ENCODE measurements around the gene OSTN. TPM values are rescaled to one million over a fixed set of nuclear protein-coding genes. Genes with fewer than 3 reads are reported as not detected.

Gene OSTN
- total and polyA plus RNA-seq, 2 donors (not counting 1 experiment from before 2014, with no cell fraction given), result not detected

- POLR2A ChIA-PET, result no interaction called here
- Histone ChIP-seq H3K27me3 (replicated peaks in 1 of 4; ENCODE audit: control extremely low read depth in 1 of 4, control insufficient read depth in 3 of 4, insufficient read depth in 4 of 4, low read length in 3 of 4) (no peaks in the 10 kb centered on the region), H3K9ac (ENCODE audit: low read length) (no peak overlapping the region), H3K36me3 (replicated peaks in 1 of 2; ENCODE audit: control extremely low read depth in 1 of 2, control insufficient read depth in 1 of 2, extremely low read depth in 1 of 2, insufficient read depth in 2 of 2, low read length in 1 of 2) (no peaks in the 10 kb centered on the region), H3K4me1 (ENCODE audit: control insufficient read depth in 2 of 2, insufficient read depth in 2 of 2, low read length in 2 of 2) (peaks cover 13 to 16% of the 10 kb centered on the region in 2 donors), H3K9me3 (ENCODE audit: control extremely low read depth in 1 of 3, control insufficient read depth in 2 of 3, insufficient read depth in 1 of 3, low read length in 2 of 3) (no peaks in the 10 kb centered on the region), H3K4me3 (ENCODE audit: control extremely low read depth in 1 of 5, extremely low read depth in 1 of 5, insufficient read depth in 1 of 5, low read depth in 2 of 5, low read length in 4 of 5) (no peak overlapping the region), H2AFZ (ENCODE audit: insufficient read depth, low read depth, low read length, poor library complexity, severe bottlenecking) (no peak overlapping the region), H3K79me2 (ENCODE audit: control insufficient read depth, insufficient read depth, low read length) (no peaks in the 10 kb centered on the region), H3K4me2 (replicated peaks; ENCODE audit: low read depth, low read length, poor library complexity, severe bottlenecking) (no peak overlapping the region), H4K20me1 (ENCODE audit: control insufficient read depth, insufficient read depth, low read length, poor library complexity, severe bottlenecking) (no peaks in the 10 kb centered on the region), H3K27ac (ENCODE audit: low read length in 2 of 2) (no peak overlapping the region)
- intact Hi-C loops (cut with micrococcal nuclease), result no loop called here
- Mint-ChIP-seq H3K9me3 (ENCODE audit: insufficient read depth) (no peaks in the 10 kb centered on the region), H3K27ac (no peak overlapping the region), H3K4me3 (no peak overlapping the region), H3K4me1 (peaks cover 27% of the 10 kb centered on the region), H3K27me3 (no peaks in the 10 kb centered on the region)
- no peak for DNase-seq
- TF ChIP-seq EZH2 (IDR thresholded peaks at IDR 0.05; ENCODE audit: borderline replicate concordance, insufficient read depth, low read depth, low read length, poor library complexity, severe bottlenecking) (no peak), CTCF (IDR thresholded peaks at IDR 0.05) (no peak)
- no CpG with 5 or more reads among the region's 4 CpGs for WGBS (ENCODE audit: insufficient coverage)
- no peak for ATAC-seq (ENCODE audit: low read depth)
- CTCF ChIA-PET, result interaction anchor here (0.8 kb wide), 1 partner anchor 9 kb away, joined by 3 read pairs; no protein-coding TSS in a partner anchor
These were observed 107.4 kb downstream of the OSTN start for GRCh38 chr3:191306428-191306827.

- no peaks in the 10 kb centered on the region for H3K27me3 Mint-ChIP-seq
- ChIA-PET CTCF (no interaction called here), POLR2A (no interaction called here)
- Histone ChIP-seq H3K4me2 (replicated peaks; ENCODE audit: low read depth, low read length, poor library complexity, severe bottlenecking) (no peak overlapping the region), H3K4me1 (ENCODE audit: control insufficient read depth in 2 of 2, insufficient read depth in 2 of 2, low read length in 2 of 2) (peaks cover 3 to 7% of the 10 kb centered on the region in 2 donors), H3K27ac (ENCODE audit: low read length in 2 of 2) (no peak overlapping the region), H2AFZ (ENCODE audit: insufficient read depth, low read depth, low read length, poor library complexity, severe bottlenecking) (no peak overlapping the region), H3K4me3 (ENCODE audit: control extremely low read depth in 1 of 5, extremely low read depth in 1 of 5, insufficient read depth in 1 of 5, low read depth in 2 of 5, low read length in 4 of 5) (no peak overlapping the region), H4K20me1 (ENCODE audit: control insufficient read depth, insufficient read depth, low read length, poor library complexity, severe bottlenecking) (no peaks in the 10 kb centered on the region), H3K9me3 (ENCODE audit: control extremely low read depth in 1 of 3, control insufficient read depth in 2 of 3, insufficient read depth in 1 of 3, low read length in 2 of 3) (no peaks in the 10 kb centered on the region), H3K9ac (ENCODE audit: low read length) (no peak overlapping the region), H3K36me3 (replicated peaks in 1 of 2; ENCODE audit: control extremely low read depth in 1 of 2, control insufficient read depth in 1 of 2, extremely low read depth in 1 of 2, insufficient read depth in 2 of 2, low read length in 1 of 2) (no peaks in the 10 kb centered on the region), H3K27me3 (replicated peaks in 1 of 4; ENCODE audit: control extremely low read depth in 1 of 4, control insufficient read depth in 3 of 4, insufficient read depth in 4 of 4, low read length in 3 of 4) (no peaks in the 10 kb centered on the region), H3K79me2 (ENCODE audit: control insufficient read depth, insufficient read depth, low read length) (no peaks in the 10 kb centered on the region)
- no peaks in the 10 kb centered on the region for H3K9me3 Mint-ChIP-seq (ENCODE audit: insufficient read depth)
- no peak for TF ChIP-seq CTCF (IDR thresholded peaks at IDR 0.05)
- no peak for TF ChIP-seq EZH2 (IDR thresholded peaks at IDR 0.05; ENCODE audit: borderline replicate concordance, insufficient read depth, low read depth, low read length, poor library complexity, severe bottlenecking)
- DNase-seq (no peak), ATAC-seq (ENCODE audit: low read depth) (no peak)
- 97% methylated on average over 3 of the region's 4 CpGs for WGBS (ENCODE audit: insufficient coverage)
- H3K4me3 Mint-ChIP-seq, result no peak overlapping the region
- H3K4me1 Mint-ChIP-seq, result peaks cover 20% of the 10 kb centered on the region
- H3K27ac Mint-ChIP-seq, result no peak overlapping the region
- intact Hi-C loops (cut with micrococcal nuclease), result no loop called here
These were observed 108.3 kb downstream of the OSTN start for GRCh38 chr3:191307341-191307740.

All from B cell (primary cell).